Naive thymus-derived CD4-positive, alpha-beta T cell (primary cell): Measurements from ENCODE around the gene PHACTR4. TPM values are rescaled to one million over a fixed set of nuclear protein-coding genes. Genes with fewer than 3 reads are reported as not detected.

Experiments
- ATAC-seq: fragments of 150-1000 bp; cut with Tn5 transposase; 2 replicates; pipeline ENCODE4 v1.10.0; 2021; ENCODE audit warnings: mild to moderate bottlenecking, moderate library complexity
- CTCF ChIA-PET: fragments of 350-600 bp; sonication (Branson Sonifier 250); formaldehyde crosslinking; loops from one replicate; lab custom pipeline; 2021; ENCODE audit warnings: antibody characterized with exemption; lab: Charles Lee
- POLR2A ChIA-PET: fragments of 350-600 bp; sonication (Branson Sonifier 250); formaldehyde crosslinking; loops from one replicate; lab custom pipeline; 2021; ENCODE audit warnings: antibody characterized with exemption, inconsistent platforms; lab: Charles Lee
- DNase-seq, 9 donors: peaks; one replicate each; pipeline versions ENCODE4 v3.0.0 to v3.0.0-alpha.2; 2020 to 2022; ENCODE audit warnings: mixed read lengths in 1 of 9
- H3K27ac ChIP-seq: one replicate; pipeline ENCODE4 v1.7.0; 2013; ENCODE audit warnings: mild to moderate bottlenecking, low read depth, low read length, moderate library complexity
- H3K27me3 ChIP-seq, 2 donors: one replicate each; pipeline ENCODE4 v1.7.0; 2013; ENCODE audit warnings: low read length in 2 of 2, mild to moderate bottlenecking in 2 of 2, moderate library complexity in 2 of 2; ENCODE audit not compliant: control insufficient read depth in 2 of 2, insufficient read depth in 2 of 2
- H3K36me3 ChIP-seq, 3 experiments: 1 replicate in 2 of 3; 2 replicates in 1 of 3; pipeline ENCODE4 v1.7.0; 2013; ENCODE audit warnings: low read length in 3 of 3, mild to moderate bottlenecking in 3 of 3, moderate library complexity in 1 of 3; ENCODE audit not compliant: insufficient read depth in 3 of 3, control insufficient read depth in 2 of 3
- H3K4me1 ChIP-seq, 2 donors: one replicate each; pipeline ENCODE4 v1.7.0; 2013; ENCODE audit warnings: low read length in 2 of 2, mild to moderate bottlenecking in 2 of 2, moderate library complexity in 1 of 2; ENCODE audit not compliant: control insufficient read depth in 2 of 2, insufficient read depth in 2 of 2
- H3K4me3 ChIP-seq: 2 replicates; pipeline ENCODE4 v1.7.0; 2013; ENCODE audit warnings: mild to moderate bottlenecking, low read length
- H3K9me3 ChIP-seq, 3 experiments: 1 replicate in 2 of 3; 2 replicates in 1 of 3; pipeline ENCODE4 v1.7.0; 2013; ENCODE audit warnings: low read length in 3 of 3; ENCODE audit not compliant: control insufficient read depth in 2 of 3
- H3K27ac Mint-ChIP-seq, 9 donors: one replicate each; pipeline ENCODE4 v1.8.0; 2020 to 2022; ENCODE audit warnings: mixed read lengths in 9 of 9, mild to moderate bottlenecking in 8 of 9, moderate library complexity in 5 of 9, inconsistent platforms in 2 of 9
- H3K27me3 Mint-ChIP-seq, 5 donors: one replicate each; pipeline ENCODE4 v1.8.0; 2021 to 2022; ENCODE audit warnings: mixed read lengths in 5 of 5, mild to moderate bottlenecking in 1 of 5
- H3K36me3 Mint-ChIP-seq, 5 donors: one replicate each; pipeline ENCODE4 v1.8.0; 2020 to 2022; ENCODE audit warnings: mixed read lengths in 5 of 5, mild to moderate bottlenecking in 3 of 5, inconsistent platforms in 1 of 5
- H3K4me1 Mint-ChIP-seq, 7 donors: one replicate each; pipeline ENCODE4 v1.8.0; 2020 to 2022; ENCODE audit warnings: mixed read lengths in 7 of 7, mild to moderate bottlenecking in 3 of 7, inconsistent platforms in 1 of 7
- H3K4me3 Mint-ChIP-seq, 10 donors: one replicate each; pipeline ENCODE4 v1.8.0; 2020 to 2022; ENCODE audit warnings: mild to moderate bottlenecking in 10 of 10, mixed read lengths in 10 of 10, moderate library complexity in 6 of 10, inconsistent platforms in 2 of 10
- H3K9me3 Mint-ChIP-seq, 11 donors: one replicate each; pipeline ENCODE4 v1.8.0; 2020 to 2022; ENCODE audit warnings: mixed read lengths in 11 of 11, mild to moderate bottlenecking in 4 of 11, inconsistent platforms in 1 of 11, moderate library complexity in 1 of 11
- intact Hi-C, 2 donors: fragments of 100-400 bp; cut with micrococcal nuclease; formaldehyde crosslinking; loops; one replicate each; pipeline ENCODE4 v1.15.1; 2023
- polyA plus RNA-seq, 2 donors: library from polyadenylated mRNA; unstranded; fragments of 300-500 nt; fragmentation: Illumina TruSeq; gene quantifications; one replicate each; pipeline ENCODE4 v1.2.3, GENCODE V29; 2021
- total RNA-seq, 6 experiments: library from RNA in 5 of 6; stranded (reverse) in 5 of 6; gene quantifications; 1 replicate in 5 of 6; 2 replicates in 1 of 6; pipeline ENCODE4 v1.2.3 and lab custom pipeline; 2021 to 2026

Gene PHACTR4
- total RNA-seq (10 to 100 TPM; 19.8 to 29.0 (median 25.7) TPM), polyA plus RNA-seq (10 to 100 TPM in 1 of 2 donors, 1 to 10 TPM in 1; 8.5 to 22.9 TPM), total RNA-seq (lab: John Stamatoyannopoulos, UW) (25.7 reads per million, percentile 56 among the genes with 10 or more reads in this experiment)

DNA sequence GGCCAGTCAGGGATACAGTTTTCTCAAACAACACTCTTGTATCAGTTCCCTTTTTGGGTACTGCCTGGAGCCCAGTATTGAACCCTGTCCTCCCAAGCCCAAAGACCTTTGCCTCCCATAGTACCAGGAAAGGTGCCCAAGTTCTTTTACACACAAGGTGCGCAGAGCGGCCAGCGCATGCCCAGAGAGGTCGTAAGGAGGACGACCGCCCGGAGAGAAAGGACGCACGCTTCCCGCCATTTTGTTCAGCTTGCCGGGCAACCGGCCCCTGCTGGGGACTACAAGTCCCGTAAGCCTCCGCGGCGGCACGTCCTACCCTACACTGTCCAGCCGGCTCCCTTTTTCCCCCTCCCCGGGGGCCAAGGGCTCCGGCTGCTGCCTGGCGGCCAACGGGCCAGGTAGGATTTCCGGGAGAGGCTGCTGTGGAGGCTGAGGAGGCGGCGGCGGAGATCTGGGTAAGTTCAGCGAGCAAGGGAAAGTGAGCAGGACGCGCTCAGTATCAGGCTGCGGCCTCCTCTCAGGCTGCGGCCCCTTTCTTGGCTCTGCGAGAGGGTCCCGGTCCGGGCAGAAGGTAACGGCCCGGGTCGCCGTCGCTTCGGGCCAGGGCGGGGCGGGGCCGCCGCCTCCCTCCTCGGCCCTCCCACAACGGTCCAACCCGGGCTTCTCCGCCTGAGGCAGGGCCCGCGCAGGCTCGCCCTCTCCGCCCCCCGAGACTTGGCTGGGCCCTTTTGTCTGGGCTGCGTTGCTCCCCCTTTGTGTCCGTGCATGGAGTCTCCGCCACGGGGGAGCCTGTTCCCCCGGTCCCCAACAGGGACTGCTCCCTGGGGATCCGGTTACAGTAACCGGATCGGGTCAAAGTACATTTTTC, at the start of gene PHACTR4:
PHACTR4 (plus strand) TSS at position 370 of the 868 bp plus-strand sequence. CDS start 37,708 bp downstream, outside the sequence.
- Histone ChIP-seq H3K27ac (peak within 1 kb of the TSS; percentile 79), H3K4me3 (peak within 1 kb of the TSS; percentile 74), H3K27me3 (no peaks in the 10 kb centered on the region), H3K4me1 (peaks cover 10 to 11% of the 10 kb centered on the region in 2 donors), H3K36me3 (peaks cover 0 to 7% (median 0%) of the 10 kb centered on the region in 3 experiments), H3K9me3 (no peaks in the 10 kb centered on the region)
- DNase-seq (peak; percentile 54 to 81 (median 66)), ATAC-seq (peak; percentile 96)
- Mint-ChIP-seq H3K27ac (peak within 1 kb of the TSS; percentile 88 to 99 (median 91)), H3K36me3 (peaks cover 0 to 1% (median 0%) of the 10 kb centered on the region in 5 donors), H3K4me1 (peaks cover 11 to 40% (median 35%) of the 10 kb centered on the region in 7 donors), H3K4me3 (peak within 1 kb of the TSS; percentile 82 to 98 (median 94)), H3K27me3 (peaks cover 0 to 2% (median 0%) of the 10 kb centered on the region in 5 donors), H3K9me3 (no peaks in the 10 kb centered on the region)
- intact Hi-C loops = loop anchor here (1.0 to 5.0 kb wide), 8 partner anchors 40 to 368 kb away; partner anchors contain the start of genes MED18 (in 2 of the 2), SESN2 (in 2 of the 2), RCC1 (in 1 of the 2) and TAF12 (in 1 of the 2)
- ChIA-PET POLR2A (interaction anchor here (0.6 to 1.3 kb wide), 9 partner anchors 10 to 275 kb away, joined by 3 to 5 read pairs (median 3); partner anchors contain the start of genes MED18 and TAF12), CTCF (interaction anchor here (0.7 to 2.1 kb wide), 3 partner anchors 10 to 121 kb away, joined by 3 to 6 read pairs (median 4); no protein-coding TSS in a partner anchor)

DNA sequence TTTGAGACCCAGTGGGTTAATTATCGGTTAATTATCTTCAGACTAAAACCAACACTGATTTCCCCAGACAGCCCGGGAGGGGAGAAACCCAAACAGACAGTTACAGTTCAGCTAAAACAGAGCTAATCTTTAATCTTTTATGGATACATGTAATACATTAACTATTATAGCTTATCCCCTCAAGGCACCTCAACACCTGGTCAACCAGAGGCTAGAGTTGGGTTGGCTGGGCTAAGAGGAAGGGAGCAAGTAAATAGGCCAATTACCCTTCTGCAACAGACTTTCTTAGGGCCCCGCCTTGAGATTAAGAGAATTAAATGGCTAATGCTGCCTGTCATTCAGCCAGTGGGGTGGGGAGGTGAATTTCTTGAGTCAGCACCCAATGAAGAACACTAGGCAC, 47.3 kb upstream of the PHACTR4 start:
- Mint-ChIP-seq H3K27ac (no peak overlapping the region), H3K9me3 (peaks cover 0 to 1% (median 0%) of the 10 kb centered on the region in 11 donors), H3K36me3 (no peaks in the 10 kb centered on the region), H3K27me3 (peaks cover 0 to 6% (median 0%) of the 10 kb centered on the region in 5 donors), H3K4me1 (no peaks in the 10 kb centered on the region), H3K4me3 (no peak overlapping the region)
- Histone ChIP-seq H3K36me3 (no peaks in the 10 kb centered on the region), H3K9me3 (no peaks in the 10 kb centered on the region), H3K4me1 (no peaks in the 10 kb centered on the region), H3K4me3 (no peak overlapping the region), H3K27ac (no peak overlapping the region), H3K27me3 (peaks cover 0 to 3% of the 10 kb centered on the region in 2 donors)
- intact Hi-C loops = no loop called here
- CTCF ChIA-PET = interaction anchor here (0.6 to 1.5 kb wide), 2 partner anchors 73 to 687 kb away, joined by 3 to 6 read pairs; no protein-coding TSS in a partner anchor
- POLR2A ChIA-PET = no interaction called here
- DNase-seq (no peak), ATAC-seq (no peak)

DNA sequence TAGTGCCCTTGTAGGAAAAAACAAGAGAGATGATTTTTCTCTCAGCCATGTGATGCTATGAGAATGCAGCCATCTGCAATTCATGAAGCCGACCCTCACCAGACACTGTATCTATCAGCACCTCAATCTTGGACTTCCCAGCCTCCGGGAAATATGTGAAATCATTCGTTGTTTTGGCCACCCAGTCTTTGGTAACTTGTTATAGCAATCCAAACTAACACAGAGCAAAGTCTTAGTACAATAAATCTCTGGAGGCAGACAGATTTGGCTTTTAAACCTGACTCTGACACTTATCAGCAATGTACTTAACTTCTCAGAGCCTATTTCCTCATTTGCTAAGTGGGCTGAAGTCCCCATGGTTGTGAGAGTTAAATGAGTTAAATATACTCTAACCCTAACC, 45.8 kb upstream of the PHACTR4 start:
- Mint-ChIP-seq H3K36me3 (peaks cover 0 to 2% (median 0%) of the 10 kb centered on the region in 5 donors), H3K4me3 (no peak overlapping the region), H3K9me3 (peaks cover 0 to 5% (median 0%) of the 10 kb centered on the region in 11 donors), H3K27ac (peak overlapping the region in 1 of 9 donors; percentile 13), H3K27me3 (peaks cover 0 to 3% (median 0%) of the 10 kb centered on the region in 5 donors), H3K4me1 (peaks cover 3 to 11% (median 6%) of the 10 kb centered on the region in 7 donors)
- H3K4me3 ChIP-seq = no peak overlapping the region
- no peak overlapping the region for H3K27ac ChIP-seq
- ChIA-PET CTCF (no interaction called here), POLR2A (no interaction called here)
- DNase-seq (no peak), ATAC-seq (no peak)
- H3K27me3 ChIP-seq = peaks cover 0 to 3% of the 10 kb centered on the region in 2 donors
- H3K36me3 ChIP-seq = no peaks in the 10 kb centered on the region
- intact Hi-C loops = no loop called here
- peaks cover 4 to 6% of the 10 kb centered on the region in 2 donors for H3K4me1 ChIP-seq
- no peaks in the 10 kb centered on the region for H3K9me3 ChIP-seq

DNA sequence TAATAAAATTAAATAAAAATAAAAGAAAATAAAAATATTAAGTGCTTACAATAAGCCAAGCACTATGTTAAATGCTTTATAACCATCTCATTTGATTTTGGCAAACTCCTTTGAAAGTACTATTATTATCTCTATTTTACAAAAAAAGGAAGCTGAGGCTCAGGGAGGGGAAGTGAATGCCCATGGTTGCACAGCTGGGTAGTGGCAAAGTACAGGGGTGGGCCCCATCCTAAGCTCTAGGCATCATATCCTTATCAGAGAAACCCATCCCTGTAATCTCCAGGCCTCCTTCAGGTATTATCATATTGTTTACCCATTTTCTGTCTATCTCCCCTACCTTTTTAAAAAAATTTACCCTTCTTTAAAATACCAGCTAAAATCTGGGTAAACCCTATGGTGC, 43.0 kb upstream of the PHACTR4 start:
- H3K9me3 ChIP-seq = no peaks in the 10 kb centered on the region
- peaks cover 0 to 11% (median 4%) of the 10 kb centered on the region in 5 donors for H3K36me3 Mint-ChIP-seq
- H3K4me3 ChIP-seq = no peak overlapping the region
- no peak overlapping the region for H3K27ac Mint-ChIP-seq
- intact Hi-C loops = loop anchor here in 1 of 2 donors (5.0 kb wide), 1 partner anchor 1404 kb away; the partner anchor contains the start of gene NUDC
- no peak overlapping the region for H3K4me3 Mint-ChIP-seq
- ChIA-PET CTCF (interaction anchor here (1.1 kb wide), 1 partner anchor 78 kb away, joined by 5 read pairs; no protein-coding TSS in a partner anchor), POLR2A (interaction anchor here (0.5 to 1.0 kb wide), 3 partner anchors 9 to 82 kb away, joined by 3 read pairs; no protein-coding TSS in a partner anchor)
- peaks cover 0 to 4% (median 0%) of the 10 kb centered on the region in 5 donors for H3K27me3 Mint-ChIP-seq
- peaks cover 7 to 26% (median 22%) of the 10 kb centered on the region in 7 donors for H3K4me1 Mint-ChIP-seq
- no peak for ATAC-seq
- peaks cover 13 to 14% of the 10 kb centered on the region in 2 donors for H3K4me1 ChIP-seq
- H3K27me3 ChIP-seq = peaks cover 0 to 1% of the 10 kb centered on the region in 2 donors
- no peak overlapping the region for H3K27ac ChIP-seq
- peaks cover 0 to 8% (median 0%) of the 10 kb centered on the region in 3 experiments for H3K36me3 ChIP-seq
- DNase-seq = no peak
- H3K9me3 Mint-ChIP-seq = peaks cover 0 to 7% (median 0%) of the 10 kb centered on the region in 11 donors

DNA sequence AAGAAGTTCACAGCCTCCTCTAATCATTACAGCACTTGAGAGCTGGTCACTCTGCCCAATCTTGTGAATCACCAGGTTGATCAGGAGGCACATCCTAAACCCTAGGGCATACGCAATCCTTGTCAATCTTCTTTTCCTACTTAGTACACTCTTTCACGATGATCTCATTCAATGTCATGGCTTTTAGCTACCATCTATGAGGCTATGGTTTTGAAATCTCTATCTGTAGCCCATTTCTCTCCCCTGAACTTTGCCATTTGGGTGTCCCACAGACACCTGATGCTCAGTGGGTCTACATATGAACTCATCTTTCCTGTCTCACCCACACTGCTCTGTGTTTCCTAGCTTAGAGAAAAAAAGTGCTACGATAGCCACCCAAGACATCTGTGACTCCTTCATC, 42.6 kb upstream of the PHACTR4 start:
- Histone ChIP-seq H3K36me3 (peaks cover 0 to 12% (median 0%) of the 10 kb centered on the region in 3 experiments), H3K4me3 (no peak overlapping the region), H3K4me1 (peaks cover 13 to 14% of the 10 kb centered on the region in 2 donors), H3K9me3 (no peaks in the 10 kb centered on the region), H3K27me3 (no peaks in the 10 kb centered on the region), H3K27ac (no peak overlapping the region)
- Mint-ChIP-seq H3K27ac (peak overlapping the region in 1 of 9 donors; percentile 32), H3K9me3 (peaks cover 0 to 7% (median 0%) of the 10 kb centered on the region in 11 donors), H3K27me3 (peaks cover 0 to 3% (median 0%) of the 10 kb centered on the region in 5 donors), H3K4me3 (peak overlapping the region in 1 of 10 donors; percentile 3), H3K36me3 (peaks cover 0 to 15% (median 4%) of the 10 kb centered on the region in 5 donors), H3K4me1 (peaks cover 7 to 30% (median 24%) of the 10 kb centered on the region in 7 donors)
- ATAC-seq (no peak), DNase-seq (no peak)
- intact Hi-C loops = loop anchor here in 1 of 2 donors (5.0 kb wide), 1 partner anchor 1405 kb away; the partner anchor contains the start of gene NUDC
- POLR2A ChIA-PET = interaction anchor here (0.6 to 1.0 kb wide), 3 partner anchors 9 to 78 kb away, joined by 3 read pairs; no protein-coding TSS in a partner anchor
- CTCF ChIA-PET = interaction anchor here (1.1 kb wide), 1 partner anchor 78 kb away, joined by 5 read pairs; no protein-coding TSS in a partner anchor
